Ishikawa (cell line): Measurements from ENCODE around the gene DLGAP4.

Experiments
- RAD21 ChIP-seq: IDR thresholded peaks from 2 replicates; pipeline ENCODE4 v1.6.1; 2012; ENCODE audit warnings: low read depth
- REST ChIP-seq: IDR thresholded peaks from 2 replicates; pipeline ENCODE4 v1.6.1; 2012; ENCODE audit warnings: low read depth, mild to moderate bottlenecking
- TAF1 ChIP-seq: IDR thresholded peaks from 2 replicates; pipeline ENCODE4 v1.6.1; 2012; ENCODE audit warnings: low read depth, mild to moderate bottlenecking

- no peak for TF ChIP-seq REST
- TF ChIP-seq TAF1, result no peak
- no peak for TF ChIP-seq RAD21
Measured at GRCh38 chr20:36418711-36419110, 112.6 kb downstream of the DLGAP4 start.
